Measurements from ENCODE around the gene CTIF. TPM values are rescaled to one million over a fixed set of nuclear protein-coding genes. Genes with fewer than 3 reads are reported as not detected.

The CTIF gene
- polyA plus RNA-seq, 1 experiment = 40.2 TPM

DNA sequence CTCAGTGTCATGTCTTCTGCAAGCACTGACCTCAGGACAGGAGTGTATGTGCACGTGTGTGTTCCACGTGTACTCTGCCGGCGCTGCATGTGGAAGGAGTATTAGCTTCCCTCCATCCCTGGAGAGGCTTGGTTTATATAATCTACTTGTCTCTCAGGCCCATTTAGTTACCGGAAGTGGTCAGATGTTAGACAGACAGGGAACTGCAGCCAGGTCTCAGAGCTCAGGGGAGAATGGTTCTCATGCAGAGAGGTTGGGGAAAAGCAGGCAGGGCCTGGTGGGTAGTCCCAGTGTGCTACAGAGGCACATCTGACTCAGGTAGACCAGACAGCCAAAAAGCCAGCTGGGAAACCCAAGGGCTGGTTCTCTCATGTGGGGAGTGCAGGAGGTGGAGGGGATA, 167.9 kb downstream of the CTIF start:
- CTCF ChIA-PET = no interaction called here

DNA sequence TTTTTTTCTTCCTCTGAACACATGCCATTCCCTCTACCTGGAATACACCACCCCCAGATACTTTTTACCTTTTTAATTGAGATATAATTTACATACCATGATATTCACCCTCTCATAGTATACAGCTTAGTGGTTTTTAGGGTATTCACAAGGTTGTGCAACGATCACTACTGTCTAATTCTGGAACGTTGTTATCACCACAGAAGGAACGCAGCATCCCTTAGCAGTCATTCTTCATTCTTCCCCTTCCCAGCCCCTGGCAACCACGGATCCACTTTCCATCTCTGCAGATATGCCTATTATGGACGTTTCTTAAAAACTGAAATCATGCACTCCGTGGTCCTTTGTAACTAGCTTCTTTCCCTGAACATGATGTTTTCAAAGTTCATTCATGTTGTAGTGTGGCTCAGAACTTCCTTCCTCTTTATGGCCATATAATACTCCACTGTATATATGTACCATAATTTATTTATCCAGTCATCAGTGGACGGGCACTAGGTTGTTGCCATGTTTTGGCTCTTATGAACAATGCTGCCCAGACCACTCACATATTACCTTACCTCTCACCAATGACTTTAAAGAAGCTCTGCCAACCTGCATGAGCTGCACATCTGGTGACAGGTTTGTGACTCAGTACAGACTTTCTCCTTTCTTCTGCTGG, 168.9 kb downstream of the CTIF start:
- Histone ChIP-seq H3K27ac (ENCODE audit: low read depth, low read length) (no peak overlapping the region), H3K27me3 (ENCODE audit: control insufficient read depth, insufficient read depth, low read length) (no peaks in the 10 kb centered on the region), H3K9me3 (ENCODE audit: control insufficient read depth, insufficient read depth, low read length) (no peaks in the 10 kb centered on the region), H3K4me3 (ENCODE audit: low read depth, low read length) (no peak overlapping the region)
- POLR2A ChIA-PET = no interaction called here
- TF ChIP-seq, protein P1, sequence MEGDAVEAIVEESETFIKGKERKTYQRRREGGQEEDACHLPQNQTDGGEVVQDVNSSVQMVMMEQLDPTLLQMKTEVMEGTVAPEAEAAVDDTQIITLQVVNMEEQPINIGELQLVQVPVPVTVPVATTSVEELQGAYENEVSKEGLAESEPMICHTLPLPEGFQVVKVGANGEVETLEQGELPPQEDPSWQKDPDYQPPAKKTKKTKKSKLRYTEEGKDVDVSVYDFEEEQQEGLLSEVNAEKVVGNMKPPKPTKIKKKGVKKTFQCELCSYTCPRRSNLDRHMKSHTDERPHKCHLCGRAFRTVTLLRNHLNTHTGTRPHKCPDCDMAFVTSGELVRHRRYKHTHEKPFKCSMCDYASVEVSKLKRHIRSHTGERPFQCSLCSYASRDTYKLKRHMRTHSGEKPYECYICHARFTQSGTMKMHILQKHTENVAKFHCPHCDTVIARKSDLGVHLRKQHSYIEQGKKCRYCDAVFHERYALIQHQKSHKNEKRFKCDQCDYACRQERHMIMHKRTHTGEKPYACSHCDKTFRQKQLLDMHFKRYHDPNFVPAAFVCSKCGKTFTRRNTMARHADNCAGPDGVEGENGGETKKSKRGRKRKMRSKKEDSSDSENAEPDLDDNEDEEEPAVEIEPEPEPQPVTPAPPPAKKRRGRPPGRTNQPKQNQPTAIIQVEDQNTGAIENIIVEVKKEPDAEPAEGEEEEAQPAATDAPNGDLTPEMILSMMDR (IDR thresholded peaks at IDR 0.05; ENCODE audit: low read depth, low read length) = no peak
- CTCF ChIA-PET = interaction anchor here (0.6 to 1.3 kb wide), 2 partner anchors 31 to 253 kb away, joined by 4 read pairs; no protein-coding TSS in a partner anchor
- no peak for DNase-seq (ENCODE audit: low read depth, low spot score)

More for the DNA sequence above, 167.9 kb downstream of the CTIF start:
- TF ChIP-seq, protein P1 (IDR thresholded peaks at IDR 0.05; ENCODE audit: low read depth, low read length) = no peak
- Histone ChIP-seq H3K9me3 (ENCODE audit: control insufficient read depth, insufficient read depth, low read length) (no peaks in the 10 kb centered on the region), H3K27me3 (ENCODE audit: control insufficient read depth, insufficient read depth, low read length) (no peaks in the 10 kb centered on the region), H3K27ac (ENCODE audit: low read depth, low read length) (no peak overlapping the region), H3K4me3 (ENCODE audit: low read depth, low read length) (no peak overlapping the region)
- POLR2A ChIA-PET = no interaction called here
- DNase-seq (ENCODE audit: low read depth, low spot score) = no peak

DNA sequence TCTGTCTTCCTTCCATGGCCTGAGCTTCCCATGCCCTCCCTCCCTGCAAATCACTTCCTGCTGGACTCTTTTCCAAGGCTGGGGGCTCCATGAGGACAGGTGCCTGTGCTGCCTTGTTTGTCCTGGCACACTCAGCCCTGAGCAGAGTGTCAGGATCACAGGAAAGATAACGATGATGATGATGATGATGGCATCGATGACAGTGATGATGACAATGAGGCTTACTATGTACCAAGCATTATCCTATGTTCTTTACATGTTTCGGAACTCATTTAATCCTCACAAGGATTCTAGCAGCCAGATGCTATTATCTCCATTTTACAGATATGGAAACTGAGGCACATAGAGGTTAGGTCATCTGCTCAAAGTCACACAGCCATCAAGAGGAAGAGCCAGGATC, 170.0 kb downstream of the CTIF start:
- POLR2A ChIA-PET = no interaction called here
- Histone ChIP-seq H3K27me3 (ENCODE audit: control insufficient read depth, insufficient read depth, low read length) (no peaks in the 10 kb centered on the region), H3K9me3 (ENCODE audit: control insufficient read depth, insufficient read depth, low read length) (no peaks in the 10 kb centered on the region), H3K27ac (ENCODE audit: low read depth, low read length) (no peak overlapping the region), H3K4me3 (ENCODE audit: low read depth, low read length) (no peak overlapping the region)
- no peak for DNase-seq (ENCODE audit: low read depth, low spot score)
- TF ChIP-seq, protein P1 (IDR thresholded peaks at IDR 0.05; ENCODE audit: low read depth, low read length) = no peak
- CTCF ChIA-PET = interaction anchor here (1.3 kb wide), 1 partner anchor 32 kb away, joined by 4 read pairs; no protein-coding TSS in a partner anchor

DNA sequence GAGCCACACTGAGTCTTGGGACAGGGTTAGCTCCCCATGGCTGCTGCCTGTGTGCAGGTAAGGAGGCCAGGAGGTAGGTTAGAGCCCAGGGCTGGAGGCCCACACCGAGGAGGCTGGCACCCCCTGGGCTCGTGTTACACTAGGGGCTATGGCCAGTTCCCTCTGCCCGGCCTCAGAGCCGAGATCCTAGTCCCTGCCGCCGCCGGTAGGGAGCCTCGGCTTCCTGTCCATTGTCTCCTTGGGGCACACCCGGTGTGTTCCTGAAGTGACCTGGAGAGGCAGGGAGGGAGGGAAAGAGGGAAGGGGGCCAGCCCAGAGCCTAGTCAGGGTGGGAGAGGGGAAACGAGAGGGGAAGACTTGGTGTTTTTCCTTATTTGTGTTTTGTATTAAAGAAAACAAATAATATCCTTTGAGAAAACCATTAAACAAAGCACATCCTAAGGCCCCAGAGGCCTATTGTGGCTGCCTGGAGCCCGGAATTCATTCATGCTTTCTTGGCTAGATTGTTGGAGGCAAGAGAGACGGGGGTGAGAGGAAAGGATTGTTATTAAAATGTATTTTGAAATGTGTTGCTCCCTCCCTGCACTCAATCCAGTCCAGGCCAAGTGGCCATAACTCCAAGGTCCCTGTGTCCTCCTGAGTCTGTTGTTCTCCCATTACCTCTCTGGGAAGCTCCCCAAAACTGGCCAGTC, 170.7 kb downstream of the CTIF start:
- ChIA-PET POLR2A (no interaction called here), CTCF (interaction anchor here (1.3 to 1.4 kb wide), 2 partner anchors 13 to 33 kb away, joined by 3 to 4 read pairs; no protein-coding TSS in a partner anchor)
- H3K27ac ChIP-seq (ENCODE audit: low read depth, low read length) = no peak overlapping the region
- H3K27me3 ChIP-seq (ENCODE audit: control insufficient read depth, insufficient read depth, low read length) = no peaks in the 10 kb centered on the region
- TF ChIP-seq, protein P1 (IDR thresholded peaks at IDR 0.05; ENCODE audit: low read depth, low read length) = no peak
- no peaks in the 10 kb centered on the region for H3K9me3 ChIP-seq (ENCODE audit: control insufficient read depth, insufficient read depth, low read length)
- H3K4me3 ChIP-seq (ENCODE audit: low read depth, low read length) = no peak overlapping the region
- DNase-seq (ENCODE audit: low read depth, low spot score) = no peak

All from AG04450 (cell line).